HG03159 (cell line): Measurements from ENCODE around the gene CEP164.
"Not testable (repeated sequence)": the region's sequence is repeated elsewhere in the genome, so short reads cannot be mapped to it uniquely, and the experiment has no call there.

ENCODE experiments used
- ATAC-seq: cut with Tn5 transposase; IDR thresholded peaks from one replicate; pipeline ENCODE4 v1.9.1; 2021; ENCODE audit warnings: mild to moderate bottlenecking, moderate library complexity; ENCODE audit not compliant: unreplicated experiment

The CEP164 gene

DNA sequence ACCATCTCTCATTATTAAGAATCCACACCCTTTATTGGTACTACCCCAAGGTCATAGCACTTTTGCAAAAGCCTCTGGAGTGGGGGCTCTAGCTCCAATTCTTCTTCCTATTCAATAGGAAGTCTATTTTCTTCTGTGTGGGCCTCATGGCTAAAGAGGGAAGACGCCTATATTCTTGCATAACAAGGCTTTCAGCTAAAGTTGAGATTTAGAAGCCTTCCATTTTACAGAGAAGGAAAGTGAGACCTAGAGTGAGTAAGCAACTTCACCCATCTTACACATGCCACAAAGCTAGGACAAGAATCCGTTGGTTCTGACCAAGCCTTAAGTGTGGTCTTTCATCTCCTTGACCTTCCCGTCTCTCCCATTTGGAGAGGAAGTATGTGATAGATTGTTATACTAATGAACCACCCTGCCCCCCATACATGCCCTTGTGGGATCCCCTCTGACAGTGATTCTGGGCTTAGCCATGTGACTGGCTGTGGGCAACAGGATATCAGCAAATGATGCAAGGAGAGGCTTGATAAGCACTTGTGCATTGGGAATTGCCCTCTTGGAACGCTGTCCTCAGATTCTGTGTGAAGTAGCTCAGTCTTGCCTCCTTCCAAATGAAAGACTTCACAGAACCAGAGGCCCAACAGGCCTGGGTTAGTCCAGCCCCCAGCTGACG is 23.9 kb upstream of the CEP164 start:
- ATAC-seq: no peak

DNA sequence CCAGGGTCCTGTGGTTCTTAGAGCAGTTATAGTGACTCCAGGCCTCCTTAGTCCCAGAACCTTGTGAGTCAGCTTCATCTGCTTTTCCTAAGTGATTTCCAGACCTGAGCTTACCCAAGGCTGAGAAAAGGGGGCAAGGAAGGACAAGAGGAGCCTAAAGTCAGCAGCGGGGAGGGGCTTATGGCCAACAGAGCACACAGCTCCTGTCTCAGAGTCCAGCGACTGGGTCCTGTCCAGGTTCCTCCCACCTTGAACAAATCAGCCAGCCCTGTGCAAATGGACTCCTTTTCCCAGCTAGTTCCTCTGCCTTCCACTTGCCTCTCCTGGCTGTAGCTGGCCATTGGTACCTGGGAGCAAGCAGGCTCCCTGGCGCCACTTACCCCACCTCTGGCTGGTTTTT is 22.5 kb upstream of the CEP164 start:
- ATAC-seq: no peak

DNA sequence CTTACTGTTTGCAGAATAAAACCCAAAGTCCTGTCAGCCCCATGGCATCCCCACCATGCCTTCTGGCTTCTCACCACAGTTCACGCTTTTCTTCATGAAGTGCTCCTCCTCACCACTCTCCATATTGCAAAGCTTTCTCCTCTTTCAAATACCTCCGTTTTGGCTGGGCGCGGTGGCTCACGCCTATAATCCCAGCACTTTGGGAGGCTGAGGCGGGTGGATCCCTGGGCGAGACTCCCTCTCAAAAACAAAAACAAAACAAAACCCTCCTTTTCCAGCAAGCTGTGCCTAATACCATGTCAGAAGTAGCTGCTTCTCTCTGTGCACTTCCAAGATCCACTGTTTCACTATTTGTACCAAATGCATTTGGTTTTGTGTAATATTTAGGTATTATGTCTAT is 18.3 kb upstream of the CEP164 start:
- no peak for ATAC-seq

DNA sequence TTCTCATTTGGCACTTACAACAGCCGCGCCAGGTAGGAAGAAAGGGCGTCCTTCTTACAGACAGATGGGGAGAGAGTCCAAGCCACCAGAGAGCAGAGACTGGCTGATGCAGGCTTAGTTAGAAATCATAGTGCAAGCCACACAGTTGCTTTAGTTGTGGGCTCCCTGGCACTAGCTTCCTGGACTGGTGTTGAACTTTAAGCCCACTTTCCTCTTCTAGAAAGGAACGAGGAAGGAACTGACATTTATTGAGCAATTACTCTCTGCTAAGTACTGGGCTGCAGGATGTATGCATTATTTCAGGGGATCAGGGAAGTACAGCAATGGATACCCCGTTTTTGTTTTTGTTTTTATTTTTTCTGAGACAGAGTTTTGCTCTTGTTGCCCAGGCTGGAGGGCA is 14.6 kb upstream of the CEP164 start:
- no peak for ATAC-seq

DNA sequence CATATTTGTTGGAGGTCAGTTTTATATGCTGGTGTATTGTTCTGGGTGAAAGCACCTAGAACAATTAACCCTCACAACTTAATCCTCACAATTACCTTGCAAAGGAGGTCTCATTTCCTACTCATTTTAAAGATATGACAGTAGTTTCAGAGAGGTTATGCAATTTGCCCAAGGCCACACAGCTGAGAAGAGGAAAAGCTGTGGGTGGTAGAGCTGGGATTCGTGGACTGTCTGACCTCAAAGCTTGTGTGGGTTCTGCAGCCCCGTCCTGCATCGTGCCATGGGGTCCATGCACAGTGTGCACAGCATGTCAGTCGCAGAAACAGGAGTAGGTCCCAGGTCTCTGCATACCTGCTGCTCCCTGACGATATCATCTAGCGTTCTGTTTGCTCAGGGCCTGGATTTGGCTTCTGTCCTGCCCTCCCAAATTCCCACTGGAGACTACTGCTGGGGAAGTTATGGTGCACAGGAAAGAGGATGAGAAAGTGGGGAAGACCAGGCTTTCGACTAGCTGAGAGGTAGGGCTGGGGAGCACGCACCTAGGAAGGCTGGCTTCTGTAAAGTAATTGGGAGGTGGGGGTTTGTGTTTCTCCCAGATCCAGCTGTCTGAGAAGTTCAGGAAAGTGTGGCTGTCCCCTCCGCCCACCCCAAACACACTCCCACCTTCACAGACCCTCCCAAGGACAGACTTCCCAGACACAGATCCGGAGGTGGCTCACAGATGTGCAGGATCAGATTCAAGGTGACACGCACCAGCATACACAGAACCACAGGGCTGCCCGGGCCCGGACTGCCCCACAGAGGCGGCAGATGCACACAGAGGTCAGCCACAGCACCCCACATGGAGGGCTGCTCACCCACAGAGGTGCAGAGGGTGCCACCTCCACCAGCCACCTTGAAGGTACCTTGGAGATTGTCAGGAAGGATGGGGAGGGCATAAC is 13.6 kb upstream of the CEP164 start:
- ATAC-seq: no peak

DNA sequence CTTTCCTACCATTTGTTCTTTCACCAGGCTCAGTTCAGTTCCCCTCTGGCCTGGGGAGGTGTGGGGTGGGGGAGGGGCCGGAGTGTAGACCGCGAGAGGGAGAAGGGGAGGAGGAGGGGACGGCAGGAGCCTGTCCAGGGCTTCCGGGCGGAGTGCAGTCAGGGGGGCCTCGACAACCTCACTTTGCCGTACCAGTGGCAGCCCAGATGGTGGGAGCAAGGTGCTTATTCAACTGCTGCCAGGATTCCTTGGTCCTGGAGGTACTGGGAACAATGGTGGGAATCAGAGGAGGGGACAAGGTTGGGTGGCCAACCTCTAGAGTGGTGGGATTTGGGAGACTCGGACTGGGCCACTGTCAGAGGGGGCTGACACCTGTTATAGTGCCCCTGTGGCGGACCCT is 12.8 kb upstream of the CEP164 start:
- ATAC-seq: no peak

DNA sequence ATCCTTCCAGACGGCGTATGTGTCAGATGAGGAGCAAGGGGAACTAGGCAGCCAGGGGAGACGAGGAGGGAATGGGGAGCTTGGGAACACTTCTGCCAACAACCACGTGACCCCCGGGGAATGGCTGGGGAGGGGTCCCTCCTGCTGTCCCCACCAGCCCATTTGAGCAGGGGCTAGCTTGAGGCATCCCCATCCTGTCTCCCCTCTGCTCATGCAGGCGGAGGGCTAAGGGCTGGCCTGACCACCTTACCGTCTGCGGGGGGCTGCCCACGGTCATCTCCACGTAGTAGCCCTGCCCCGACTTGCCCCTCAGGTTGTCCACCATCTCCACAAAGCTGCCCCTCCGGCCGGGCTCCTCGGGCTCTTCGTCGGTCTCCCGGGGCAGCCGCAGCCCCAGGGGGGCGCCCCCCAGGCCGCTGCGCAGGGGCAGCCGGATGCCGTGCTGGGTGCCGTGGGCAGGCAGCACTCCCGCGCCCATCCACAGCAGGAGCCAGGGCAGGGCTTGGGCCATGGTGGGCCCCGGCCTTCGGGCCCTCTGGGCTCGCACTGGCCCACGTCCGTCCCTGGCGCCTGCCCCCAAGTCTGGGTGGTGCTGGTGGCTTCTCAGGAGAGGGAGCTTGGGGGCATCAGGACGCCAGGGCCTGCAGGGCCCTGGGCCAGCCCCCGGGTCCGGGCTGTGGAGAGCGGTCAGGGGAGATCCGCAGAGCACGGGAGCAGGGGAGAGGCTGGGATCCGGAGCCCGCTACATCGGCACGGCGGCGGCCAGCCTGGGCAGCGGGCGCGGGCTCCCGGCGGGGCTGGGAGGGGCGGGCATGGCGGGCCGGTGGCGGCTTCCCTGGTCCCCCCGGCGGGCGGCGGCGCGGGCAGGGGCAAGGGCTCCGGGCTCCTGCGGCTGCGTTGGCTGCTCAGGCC is 12.1 kb upstream of the CEP164 start:
- no peak for ATAC-seq

DNA sequence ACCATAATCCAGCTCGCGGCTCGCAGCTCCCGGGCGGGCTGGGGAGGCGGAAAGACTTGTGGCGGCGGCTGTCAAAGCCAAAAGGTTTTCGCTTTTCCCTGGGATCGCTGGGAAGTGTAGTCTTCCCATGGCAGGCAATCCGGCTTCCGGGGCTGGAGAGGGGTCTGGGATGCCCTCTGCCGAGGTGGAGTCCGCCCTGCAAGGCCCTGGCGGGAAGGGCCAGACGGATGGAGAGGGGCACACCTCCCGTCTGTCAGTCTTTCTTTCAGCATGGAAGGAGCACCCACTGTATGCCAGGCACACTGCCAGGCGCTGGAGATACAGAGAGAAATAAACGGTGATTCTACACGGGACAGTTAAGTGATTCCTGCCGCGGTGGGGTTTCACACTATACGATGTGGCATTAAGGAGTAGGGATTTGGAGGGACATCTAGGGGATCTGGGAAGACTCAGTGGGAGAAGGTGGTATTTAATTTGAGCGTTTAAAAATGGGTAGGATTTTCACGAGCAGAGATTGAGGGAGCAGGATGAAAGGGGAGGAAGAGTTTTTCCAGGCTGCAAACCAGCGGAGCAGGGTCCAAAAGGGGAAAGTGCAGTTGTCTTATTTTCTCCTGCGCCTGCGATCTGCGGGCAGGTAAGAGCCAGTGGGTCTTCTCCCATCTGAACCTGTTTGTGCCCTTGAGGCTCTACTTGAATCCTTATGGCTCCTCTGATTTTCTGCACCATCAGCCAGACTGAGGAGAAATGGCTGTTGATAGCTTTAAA is 11.3 kb upstream of the CEP164 start, which contains the start of gene BACE1:
Gene BACE1 (minus strand): TSS at position 60 of the 765 bp plus-strand sequence. CDS start 461 bp downstream, outside the sequence.
- no peak for ATAC-seq

DNA sequence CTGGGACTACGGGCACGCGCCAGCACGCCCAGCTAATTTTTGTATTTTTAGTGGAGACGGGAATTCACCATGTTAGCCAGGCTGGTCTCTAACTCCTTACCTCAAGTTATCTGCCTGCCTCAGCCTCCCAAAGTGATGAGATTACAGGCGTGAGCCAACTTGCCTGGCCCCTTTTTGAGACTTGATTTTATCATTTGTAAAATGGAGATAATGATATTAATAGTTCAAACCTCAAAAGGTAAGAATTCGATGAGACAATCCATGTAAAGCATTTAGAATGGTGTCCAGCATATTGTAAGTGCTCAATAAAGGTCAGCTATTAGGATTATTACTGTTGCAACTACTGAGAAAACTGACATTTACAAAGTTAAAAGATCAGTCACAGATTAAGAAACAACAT is 8.9 kb upstream of the CEP164 start:
- no peak for ATAC-seq

DNA sequence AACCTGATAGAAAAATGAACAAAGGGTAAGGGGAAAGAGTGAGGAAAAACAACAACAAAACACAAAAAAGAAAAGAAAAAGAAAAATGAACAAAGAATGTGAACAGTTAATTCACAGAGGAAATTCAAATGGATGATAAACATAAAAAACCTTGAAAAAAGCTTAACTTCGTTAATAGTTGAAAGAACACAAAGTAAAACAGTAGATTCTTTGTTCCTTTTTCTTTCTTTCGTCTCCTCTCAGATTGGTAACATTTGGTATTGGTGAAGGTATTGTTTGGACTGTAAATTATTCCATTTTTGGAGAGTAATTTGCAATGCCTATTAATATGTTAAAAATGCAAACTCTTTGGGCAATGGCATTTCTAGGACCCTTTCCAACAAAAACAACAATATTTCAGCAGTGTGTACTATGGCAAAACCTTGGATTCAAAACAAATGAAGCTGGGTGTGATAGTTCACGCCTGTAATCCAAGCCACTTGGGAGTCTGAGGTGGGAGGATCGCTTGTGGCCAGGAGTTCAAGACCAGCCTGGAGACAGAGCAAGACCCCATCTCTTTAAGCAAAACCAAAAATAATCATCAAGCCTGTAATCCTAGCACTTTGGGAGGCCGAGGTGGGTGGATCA is 8.3 kb upstream of the CEP164 start:
- ATAC-seq: no peak

DNA sequence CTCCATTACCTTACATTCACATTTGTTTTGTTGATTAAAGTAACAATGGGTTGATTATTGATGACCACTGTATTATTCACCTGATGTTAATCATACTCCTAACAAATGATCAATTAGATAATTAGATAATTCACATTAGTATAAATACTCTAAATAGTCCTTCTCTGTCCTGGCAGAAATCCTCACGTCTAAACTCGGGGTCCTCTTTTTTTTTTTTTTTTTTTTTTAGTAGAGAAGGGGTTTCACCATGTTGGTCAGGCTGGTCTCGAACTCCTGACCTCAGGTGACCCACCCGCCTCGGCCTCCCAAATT is 443 bp upstream of the CEP164 start:
- not testable (repeated sequence) for ATAC-seq

DNA sequence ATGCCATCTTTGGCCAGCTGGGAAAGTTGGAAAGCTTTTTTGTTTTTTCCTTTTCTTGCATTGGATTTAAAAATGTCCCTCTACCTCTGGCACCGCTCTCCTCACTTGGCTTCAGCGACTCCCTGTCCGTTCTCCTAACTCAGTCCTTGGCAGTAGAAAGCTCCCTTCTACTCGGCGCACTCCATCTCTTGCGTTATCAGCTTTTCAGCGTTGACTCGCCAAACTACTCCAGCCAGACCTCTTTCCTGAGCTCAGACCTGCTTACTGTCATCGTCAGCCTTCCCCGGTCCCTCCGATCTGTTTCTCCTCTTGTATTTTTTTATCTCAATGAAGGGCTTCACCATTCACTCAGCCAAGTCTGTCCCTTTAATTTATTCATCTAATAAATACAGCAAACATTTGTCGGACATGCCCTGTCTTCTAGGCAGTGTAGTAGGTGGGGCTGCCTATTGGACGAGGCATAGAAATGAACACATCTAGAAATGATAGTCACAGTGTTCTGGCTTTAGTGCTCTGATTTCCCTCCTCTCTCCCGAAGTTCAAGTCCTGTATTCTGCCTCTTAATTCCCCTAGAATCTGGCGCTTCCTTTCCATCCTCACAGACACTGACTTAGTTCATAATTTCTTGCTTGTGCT is 839 bp downstream of the CEP164 start:
- peak; percentile 5 for ATAC-seq

DNA sequence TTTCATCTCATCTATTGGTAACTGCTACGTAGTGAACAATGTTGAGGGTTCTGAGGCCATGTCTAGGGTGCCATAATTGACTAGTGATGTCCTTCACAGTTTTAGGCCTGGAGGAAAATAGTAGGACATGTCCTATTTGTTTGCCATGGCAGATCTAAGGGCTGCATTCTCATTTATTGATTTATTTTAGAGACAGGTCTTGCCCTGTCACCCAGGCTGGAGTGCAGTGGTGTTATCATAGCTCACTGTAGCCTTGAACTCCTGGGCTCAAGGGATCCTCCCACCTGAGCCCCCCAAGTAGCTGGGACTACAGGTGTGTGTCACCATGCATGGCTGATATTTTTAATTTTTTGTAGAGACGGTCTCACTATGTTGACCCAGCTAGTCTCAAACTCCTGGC is 5.2 kb downstream of the CEP164 start:
- ATAC-seq: no peak

DNA sequence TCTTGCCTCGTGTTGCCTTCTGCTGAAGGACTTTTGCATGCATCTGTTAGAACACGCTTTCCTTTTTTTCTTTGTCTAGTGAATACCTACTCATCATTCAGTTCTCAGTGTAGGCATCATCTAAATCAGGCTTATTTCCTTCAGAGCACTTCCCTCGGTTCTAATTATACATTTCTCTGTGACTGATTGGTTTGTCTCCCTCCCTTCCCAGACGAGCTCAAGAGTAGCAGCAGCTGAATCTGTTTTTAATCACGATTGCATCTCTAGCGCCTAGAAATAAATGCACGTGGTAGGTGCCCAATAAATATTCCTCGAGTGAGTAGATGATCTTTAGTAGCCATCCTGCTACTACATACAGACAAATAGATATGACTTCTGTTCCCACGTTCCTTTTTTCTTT is 6.3 kb downstream of the CEP164 start:
- ATAC-seq: no peak

DNA sequence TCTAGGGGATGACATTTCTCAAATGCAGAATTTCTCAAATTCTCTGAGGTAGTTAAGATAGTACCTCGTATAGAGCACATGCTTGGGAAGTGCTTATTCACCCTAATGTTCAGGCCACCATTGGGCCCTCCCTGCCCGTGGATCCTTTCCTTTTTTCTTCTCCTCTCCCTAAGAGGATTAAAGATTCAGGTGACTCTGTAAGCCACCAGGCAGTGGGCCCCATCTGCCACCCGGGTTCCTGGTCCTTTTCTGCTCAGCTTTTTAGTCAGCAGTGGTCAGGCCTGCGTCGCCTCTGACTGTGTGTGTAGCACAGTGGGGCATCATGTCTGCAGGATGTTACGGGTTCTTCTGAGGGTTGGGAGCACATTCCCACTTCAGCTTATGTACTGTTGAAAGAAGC is 7.2 kb downstream of the CEP164 start:
- no peak for ATAC-seq

DNA sequence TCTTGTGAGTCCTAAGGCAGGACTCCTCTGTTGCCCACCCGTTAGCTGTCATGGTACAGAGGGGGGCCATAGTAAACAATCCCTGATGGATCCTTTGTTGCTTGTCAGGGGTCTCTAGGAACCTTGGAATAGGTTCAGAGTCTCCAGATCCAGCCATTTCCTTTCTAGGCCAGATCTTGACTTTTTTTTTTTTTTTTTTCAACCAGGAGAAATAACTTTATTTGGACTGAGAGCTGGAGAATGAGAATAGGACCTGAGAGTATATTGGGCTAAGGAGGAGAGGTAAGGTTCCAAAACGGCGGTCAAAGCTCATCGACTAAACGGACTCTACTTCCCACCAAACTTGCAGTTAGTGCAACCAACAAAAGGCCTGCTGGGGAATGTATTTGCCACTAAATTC is 7.7 kb downstream of the CEP164 start:
- ATAC-seq: no peak

DNA sequence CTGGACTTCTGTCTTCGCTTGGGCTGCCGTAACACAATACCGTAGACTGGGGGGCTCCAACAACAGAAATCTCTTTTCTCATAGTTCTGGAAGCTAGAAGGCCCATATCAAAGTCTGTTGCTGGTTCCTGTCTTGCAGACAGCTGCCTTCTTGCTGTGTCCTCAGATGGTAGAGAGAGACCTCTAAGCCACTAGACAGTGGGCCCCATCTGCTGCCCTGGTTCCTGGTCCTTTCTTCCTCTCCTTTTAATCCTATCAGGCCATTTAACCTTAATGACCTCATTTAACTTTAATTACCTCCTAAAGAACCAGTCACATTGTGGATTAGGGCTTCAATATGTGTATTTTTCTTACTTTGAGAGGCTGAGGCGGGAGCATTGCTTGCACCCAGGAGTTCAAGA is 9.4 kb downstream of the CEP164 start:
- ATAC-seq: no peak

DNA sequence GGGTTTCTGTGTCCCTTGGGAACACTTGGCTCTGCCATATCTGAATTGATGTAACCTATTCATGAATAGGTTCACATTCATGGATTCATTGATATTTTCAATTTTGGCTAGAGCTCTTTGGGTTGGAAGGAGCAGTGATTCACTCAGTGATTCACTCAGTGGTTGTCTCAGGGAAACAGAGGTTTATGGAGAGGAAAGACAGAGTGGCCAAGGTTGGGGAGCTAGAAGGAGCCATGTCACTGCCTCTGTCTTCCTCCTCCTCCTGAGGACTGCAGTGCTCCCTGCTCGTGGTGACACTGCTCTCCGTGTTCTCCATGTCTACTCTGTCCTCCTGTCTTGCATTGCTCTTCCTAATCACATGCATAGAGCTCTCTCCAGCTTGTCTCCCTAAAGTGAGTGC is 17.4 kb downstream of the CEP164 start:
- ATAC-seq: no peak

DNA sequence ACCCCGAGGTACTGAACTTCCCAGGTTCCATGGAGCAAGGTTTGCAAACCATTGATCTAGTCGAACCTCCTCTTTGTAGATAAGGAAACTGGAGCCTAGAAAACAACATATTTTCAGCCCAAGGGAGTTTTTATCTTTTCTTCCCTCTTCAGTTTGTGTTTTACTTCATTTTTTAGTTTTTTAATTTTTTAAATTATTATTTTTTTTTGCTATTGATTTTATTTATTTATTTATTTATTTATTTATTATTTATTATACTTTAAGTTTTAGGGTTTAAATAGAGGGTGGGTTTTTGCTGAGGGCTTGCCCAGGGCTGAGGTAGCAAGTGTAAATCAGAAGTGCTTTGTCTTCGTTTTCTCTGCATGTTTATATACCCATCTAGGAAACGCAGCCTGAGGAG is 26.9 kb downstream of the CEP164 start:
- ATAC-seq: no peak
